Vagina (tissue), 2 donors: ENCODE data around the gene CFAP299. TPM values are rescaled to one million over a fixed set of nuclear protein-coding genes. Genes with fewer than 3 reads are reported as not detected.

ENCODE experiments used
- DNase-seq, 2 donors: peaks; one replicate each; pipeline ENCODE4 v3.0.0-alpha.2; 2017; ENCODE audit errors: extremely low spot score in 2 of 2
- H3K27ac ChIP-seq: fragments of 200-600 bp; sonication (generic); one replicate; pipeline ENCODE4 v1.5.1; 2019
- H3K27me3 ChIP-seq: fragments of 200-600 bp; sonication (generic); one replicate; pipeline ENCODE4 v1.5.1; 2019
- H3K36me3 ChIP-seq, 2 donors: fragments of 200-600 bp; sonication (generic); one replicate each; pipeline ENCODE4 v1.5.1; 2017 to 2019
- H3K4me1 ChIP-seq: fragments of 200-600 bp; sonication (generic); one replicate; pipeline ENCODE4 v1.5.1; 2019
- H3K4me3 ChIP-seq, 2 donors: fragments of 200-600 bp; sonication (generic); 1 replicate in 1 of 2; 2 replicates in 1 of 2; pipeline ENCODE4 v1.5.1; 2016 to 2019
- H3K9me3 ChIP-seq: fragments of 200-600 bp; sonication (generic); one replicate; pipeline ENCODE4 v1.5.1; 2019
- CTCF ChIP-seq, 3 experiments: fragments of 450-650 bp in 2 of 3; fragments of 200-600 bp in 1 of 3; sonication (generic) in 1 of 3; IDR thresholded peaks; one replicate each; pipeline ENCODE4 v1.5.1; 2017 to 2019; ENCODE audit warnings: antibody characterized with exemption in 3 of 3, mild to moderate bottlenecking in 2 of 3, moderate library complexity in 2 of 3
- POLR2A ChIP-seq, 2 donors: fragments of 450-650 bp; IDR thresholded peaks; one replicate each; pipeline ENCODE4 v1.6.1; 2017; ENCODE audit warnings: antibody characterized with exemption in 2 of 2, mild to moderate bottlenecking in 2 of 2, moderate library complexity in 2 of 2
- POLR2AphosphoS5 ChIP-seq, 2 donors: sonication (generic); formaldehyde crosslinking; IDR thresholded peaks; one replicate each; pipeline ENCODE4 v1.9.0; 2017; ENCODE audit warnings: antibody characterized with exemption in 2 of 2, mild to moderate bottlenecking in 2 of 2, low read depth in 1 of 2; ENCODE audit not compliant: insufficient read depth in 1 of 2
- intact Hi-C: fragments of 100-400 bp; cut with DNase I; formaldehyde crosslinking; loops from one replicate; pipeline ENCODE4 v1.15.1; 2023
- total RNA-seq: library from RNA; depleted of rRNA; stranded (reverse); fragments of >200 nt; gene quantifications from one replicate; pipeline ENCODE4 v1.2.3, GENCODE V29; 2016

Gene CFAP299
- total RNA-seq, 1 donor from 2014 or later = not detected

- no peak for DNase-seq
- no peaks in the 10 kb centered on the region for H3K27me3 ChIP-seq
- H3K27ac ChIP-seq = no peak overlapping the region
- TF ChIP-seq POLR2AphosphoS5 (IDR thresholded peaks at IDR 0.05; ENCODE audit: insufficient read depth in 1 of 2, low read depth in 1 of 2) (no peak), POLR2A (IDR thresholded peaks at IDR 0.05) (no peak), CTCF (IDR thresholded peaks at IDR 0.05) (no peak)
- H3K9me3 ChIP-seq = no peaks in the 10 kb centered on the region
- intact Hi-C loops = no loop called here
- no peaks in the 10 kb centered on the region for H3K36me3 ChIP-seq
- H3K4me1 ChIP-seq = no peaks in the 10 kb centered on the region
- no peak overlapping the region for H3K4me3 ChIP-seq
These were observed 84.4 kb downstream of the CFAP299 start for GRCh38 chr4:80419946-80420345.

GRCh38 chr4:80420638-80421037 is 85.1 kb downstream of the CFAP299 start:
- no peaks in the 10 kb centered on the region for H3K36me3 ChIP-seq
- intact Hi-C loops = no loop called here
- DNase-seq = no peak
- H3K9me3 ChIP-seq = no peaks in the 10 kb centered on the region
- H3K4me1 ChIP-seq = no peaks in the 10 kb centered on the region
- H3K4me3 ChIP-seq = no peak overlapping the region
- H3K27ac ChIP-seq = no peak overlapping the region
- TF ChIP-seq CTCF (IDR thresholded peaks at IDR 0.05) (no peak), POLR2A (IDR thresholded peaks at IDR 0.05) (no peak), POLR2AphosphoS5 (IDR thresholded peaks at IDR 0.05; ENCODE audit: insufficient read depth in 1 of 2, low read depth in 1 of 2) (no peak)
- H3K27me3 ChIP-seq = no peaks in the 10 kb centered on the region

GRCh38 chr4:80422727-80423404 is 87.3 kb downstream of the CFAP299 start:
- Histone ChIP-seq H3K27ac (no peak overlapping the region), H3K9me3 (no peaks in the 10 kb centered on the region), H3K4me3 (no peak overlapping the region), H3K27me3 (no peaks in the 10 kb centered on the region), H3K4me1 (no peaks in the 10 kb centered on the region), H3K36me3 (no peaks in the 10 kb centered on the region)
- TF ChIP-seq POLR2A (IDR thresholded peaks at IDR 0.05) (no peak), CTCF (IDR thresholded peaks at IDR 0.05) (no peak), POLR2AphosphoS5 (IDR thresholded peaks at IDR 0.05; ENCODE audit: insufficient read depth in 1 of 2, low read depth in 1 of 2) (no peak)
- intact Hi-C loops = no loop called here
- DNase-seq = no peak

GRCh38 chr4:80423553-80424224 is 88.2 kb downstream of the CFAP299 start:
- intact Hi-C loops = no loop called here
- H3K4me3 ChIP-seq = no peak overlapping the region
- no peak overlapping the region for H3K27ac ChIP-seq
- DNase-seq = no peak
- no peaks in the 10 kb centered on the region for H3K36me3 ChIP-seq
- H3K9me3 ChIP-seq = no peaks in the 10 kb centered on the region
- H3K27me3 ChIP-seq = no peaks in the 10 kb centered on the region
- TF ChIP-seq POLR2AphosphoS5 (IDR thresholded peaks at IDR 0.05; ENCODE audit: insufficient read depth in 1 of 2, low read depth in 1 of 2) (no peak), POLR2A (IDR thresholded peaks at IDR 0.05) (no peak), CTCF (IDR thresholded peaks at IDR 0.05) (no peak)
- H3K4me1 ChIP-seq = no peaks in the 10 kb centered on the region

GRCh38 chr4:80424225-80424581 is 88.7 kb downstream of the CFAP299 start:
- intact Hi-C loops = no loop called here
- no peaks in the 10 kb centered on the region for H3K27me3 ChIP-seq
- no peak overlapping the region for H3K4me3 ChIP-seq
- H3K4me1 ChIP-seq = no peaks in the 10 kb centered on the region
- H3K36me3 ChIP-seq = no peaks in the 10 kb centered on the region
- no peak overlapping the region for H3K27ac ChIP-seq
- DNase-seq = no peak
- H3K9me3 ChIP-seq = no peaks in the 10 kb centered on the region
- TF ChIP-seq POLR2A (IDR thresholded peaks at IDR 0.05) (no peak), CTCF (IDR thresholded peaks at IDR 0.05) (no peak), POLR2AphosphoS5 (IDR thresholded peaks at IDR 0.05; ENCODE audit: insufficient read depth in 1 of 2, low read depth in 1 of 2) (no peak)
